WTC11 (cell line): ENCODE data around the gene FAM76B. TPM values are rescaled to one million over a fixed set of nuclear protein-coding genes. Genes with fewer than 3 reads are reported as not detected.

Experiments used
- ATAC-seq: fragments of 200-7000 bp; cut with Tn5 transposase; 2 replicates; pipeline ENCODE4 v1.10.0; 2021; ENCODE audit warnings: mild to moderate bottlenecking, moderate library complexity
- CTCF ChIA-PET: fragments of 300-600 bp; sonication (Branson Sonifier 250); formaldehyde crosslinking; loops from one replicate; lab custom pipeline; 2021; ENCODE audit warnings: antibody characterized with exemption; lab: Charles Lee
- POLR2A ChIA-PET: fragments of 350-600 bp; sonication (Branson Sonifier 250); formaldehyde crosslinking; loops from one replicate; lab custom pipeline; 2021; ENCODE audit warnings: antibody characterized with exemption; lab: Charles Lee
- DNase-seq: peaks from one replicate; pipeline ENCODE4 v3.0.0; 2021; ENCODE audit warnings: low spot score
- H3K27ac Mint-ChIP-seq: 2 replicates; pipeline ENCODE4 v1.8.0; 2021; ENCODE audit warnings: mixed read lengths
- H3K27me3 Mint-ChIP-seq: 2 replicates; pipeline ENCODE4 v1.8.0; 2021; ENCODE audit warnings: low read depth, mild to moderate bottlenecking, moderate library complexity, mixed read lengths
- H3K36me3 Mint-ChIP-seq: 2 replicates; pipeline ENCODE4 v1.8.0; 2021; ENCODE audit warnings: mixed read lengths
- H3K4me1 Mint-ChIP-seq: 2 replicates; pipeline ENCODE4 v1.8.0; 2022; ENCODE audit warnings: mixed read lengths
- H3K4me3 Mint-ChIP-seq: 2 replicates; pipeline ENCODE4 v1.8.0; 2021; ENCODE audit warnings: mild to moderate bottlenecking, moderate library complexity, mixed read lengths
- H3K9me3 Mint-ChIP-seq: 2 replicates; pipeline ENCODE4 v1.8.0; 2021; ENCODE audit warnings: mixed read lengths
- ATF6 ChIP-seq: sonication (generic); formaldehyde crosslinking; IDR thresholded peaks from 2 replicates; pipeline ENCODE4 v1.8.1; 2023; ENCODE audit warnings: mild to moderate bottlenecking, missing genetic modification reagents
- CTCF ChIP-seq: fragments of 200-600 bp; IDR thresholded peaks from 2 replicates; pipeline ENCODE4 v1.8.0; 2022; ENCODE audit warnings: antibody characterized with exemption
- ELF4 ChIP-seq: sonication (generic); formaldehyde crosslinking; IDR thresholded peaks from 2 replicates; pipeline ENCODE4 v1.8.1; 2022; ENCODE audit warnings: low read depth, mild to moderate bottlenecking, moderate library complexity, missing genetic modification reagents
- FOXP1 ChIP-seq: sonication (generic); formaldehyde crosslinking; IDR thresholded peaks from 2 replicates; pipeline ENCODE4 v1.8.0; 2022; ENCODE audit warnings: missing genetic modification reagents, mild to moderate bottlenecking, moderate library complexity, borderline replicate concordance
- JAZF1 ChIP-seq: fragments of 250-450 bp; sonication (Bioruptor Pico); IDR thresholded peaks from 2 replicates; pipeline ENCODE4 v1.9.0; 2021; ENCODE audit warnings: moderate library complexity, mild to moderate bottlenecking, inconsistent platforms
- MAX ChIP-seq: sonication (generic); formaldehyde crosslinking; IDR thresholded peaks from 2 replicates; pipeline ENCODE4 v1.8.0; 2022; ENCODE audit warnings: mild to moderate bottlenecking, missing genetic modification reagents
- MLX ChIP-seq: sonication (generic); formaldehyde crosslinking; IDR thresholded peaks from 2 replicates; pipeline ENCODE4 v1.8.1; 2023; ENCODE audit warnings: mild to moderate bottlenecking, missing genetic modification reagents, moderate library complexity
- MXD4 ChIP-seq: fragments of 250-450 bp; sonication (Bioruptor Pico); IDR thresholded peaks from 2 replicates; pipeline ENCODE4 v1.8.0; 2021; ENCODE audit warnings: mild to moderate bottlenecking, moderate library complexity, borderline replicate concordance
- NFATC4 ChIP-seq: fragments of 250-450 bp; sonication (Bioruptor Pico); IDR thresholded peaks from 2 replicates; pipeline ENCODE4 v1.9.0; 2021; ENCODE audit warnings: mild to moderate bottlenecking
- NFYB ChIP-seq: sonication (generic); formaldehyde crosslinking; conservative IDR thresholded peaks from 2 replicates; pipeline ENCODE4 v1.8.0; 2022; ENCODE audit warnings: low read depth, missing genetic modification reagents
- PREB ChIP-seq: sonication (generic); formaldehyde crosslinking; IDR thresholded peaks from 2 replicates; pipeline ENCODE4 v1.8.1; 2022; ENCODE audit warnings: mild to moderate bottlenecking, missing genetic modification reagents, moderate library complexity, borderline replicate concordance
- PRRX2 ChIP-seq: fragments of 250-450 bp; sonication (Bioruptor Pico); IDR thresholded peaks from 2 replicates; pipeline ENCODE4 v1.8.0; 2021; ENCODE audit warnings: mild to moderate bottlenecking
- RORB ChIP-seq: fragments of 250-450 bp; sonication (Bioruptor Pico); IDR thresholded peaks from 2 replicates; pipeline ENCODE4 v1.9.0; 2021; ENCODE audit warnings: mild to moderate bottlenecking
- SMAD4 ChIP-seq: sonication (generic); formaldehyde crosslinking; IDR thresholded peaks from 2 replicates; pipeline ENCODE4 v1.8.0; 2022; ENCODE audit warnings: mild to moderate bottlenecking, missing genetic modification reagents
- SOX15 ChIP-seq: fragments of 250-450 bp; sonication (Bioruptor Pico); IDR thresholded peaks from 2 replicates; pipeline ENCODE4 v1.9.0; 2021; ENCODE audit warnings: mild to moderate bottlenecking
- SP1 ChIP-seq: sonication (generic); formaldehyde crosslinking; conservative IDR thresholded peaks from 2 replicates; pipeline ENCODE4 v1.8.1; 2022; ENCODE audit warnings: missing genetic modification reagents
- TCF7 ChIP-seq: sonication (generic); formaldehyde crosslinking; IDR thresholded peaks from 2 replicates; pipeline ENCODE4 v1.8.0; 2022; ENCODE audit warnings: mild to moderate bottlenecking, low read depth, missing genetic modification reagents, moderate library complexity
- TEAD4 ChIP-seq: sonication (generic); formaldehyde crosslinking; IDR thresholded peaks from 2 replicates; pipeline ENCODE4 v1.8.0; 2022; ENCODE audit warnings: mild to moderate bottlenecking, missing genetic modification reagents
- ZNF425 ChIP-seq: fragments of 250-450 bp; sonication (Bioruptor Pico); conservative IDR thresholded peaks from 2 replicates; pipeline ENCODE4 v1.9.0; 2021; ENCODE audit warnings: mild to moderate bottlenecking
- ZNF671 ChIP-seq: fragments of 250-450 bp; sonication (Bioruptor Pico); IDR thresholded peaks from 2 replicates; pipeline ENCODE4 v1.8.0; 2021; ENCODE audit warnings: mild to moderate bottlenecking
- total RNA-seq: library from RNA; stranded (reverse); gene quantifications from 3 replicates; pipeline ENCODE4 v1.2.3, GENCODE V29; 2021
- TF ChIP-seq, protein P1 (sequence below): sonication (generic); formaldehyde crosslinking; IDR thresholded peaks from 2 replicates; pipeline ENCODE4 v1.8.1; 2023; ENCODE audit warnings: mild to moderate bottlenecking, missing genetic modification reagents
- TF ChIP-seq, protein P2 (sequence below): sonication (generic); formaldehyde crosslinking; IDR thresholded peaks from 2 replicates; pipeline ENCODE4 v1.8.1; 2022; ENCODE audit warnings: low read depth, missing genetic modification reagents, borderline replicate concordance
- TF ChIP-seq, protein P3 (sequence below): sonication (generic); formaldehyde crosslinking; IDR thresholded peaks from 2 replicates; pipeline ENCODE4 v1.8.0; 2022; ENCODE audit warnings: mild to moderate bottlenecking, missing genetic modification reagents

The FAM76B gene
- total RNA-seq, 1 experiment from 2014 or later, result 30.0 TPM

- ATAC-seq (no peak), DNase-seq (no peak)
- H3K27ac Mint-ChIP-seq, result no peak overlapping the region
- no peak for TF ChIP-seq NFATC4
- no peak for TF ChIP-seq FOXP1 (CRISPR knock-in tag)
- no peak for TF ChIP-seq MAX (CRISPR knock-in tag)
- TF ChIP-seq ELF4 (CRISPR knock-in tag), result no peak
- no peak for TF ChIP-seq MLX
- no peak for TF ChIP-seq NFYB (CRISPR knock-in tag)
- TF ChIP-seq ZNF671 (CRISPR knock-in tag), result no peak
- TF ChIP-seq ZNF425 (CRISPR knock-in tag), result no peak
- no peaks in the 10 kb centered on the region for H3K4me1 Mint-ChIP-seq
- no peak overlapping the region for H3K4me3 Mint-ChIP-seq
- H3K36me3 Mint-ChIP-seq, result no peaks in the 10 kb centered on the region
- ChIA-PET CTCF (interaction anchor here (0.6 to 2.6 kb wide), 3 partner anchors 593 to 599 kb away, joined by 3 to 5 read pairs (median 3); no protein-coding TSS in a partner anchor), POLR2A (no interaction called here)
- H3K27me3 Mint-ChIP-seq, result no peaks in the 10 kb centered on the region; the same call in 1 of the 2 replicates
- no peaks in the 10 kb centered on the region; the same call in 1 of the 2 replicates for H3K9me3 Mint-ChIP-seq
Measured at GRCh38 chr11:95751515-95751914, 38.1 kb downstream of the FAM76B start.

GRCh38 chr11:95750101-95750500, 39.5 kb downstream of the FAM76B start:
- no peak for DNase-seq
- CTCF ChIA-PET, result interaction anchor here (1.3 to 2.6 kb wide), 2 partner anchors 591 to 599 kb away, joined by 5 to 7 read pairs; no protein-coding TSS in a partner anchor
- TF ChIP-seq SP1 (no peak), RORB (CRISPR knock-in tag) (no peak), SMAD4 (CRISPR knock-in tag) (no peak), TEAD4 (no peak), CTCF (no peak), ATF6 (CRISPR knock-in tag) (no peak), MAX (CRISPR knock-in tag) (no peak), MXD4 (CRISPR knock-in tag) (no peak), SOX15 (CRISPR knock-in tag) (no peak), PRRX2 (CRISPR knock-in tag) (no peak), JAZF1 (CRISPR knock-in tag) (no peak), TCF7 (CRISPR knock-in tag) (no peak), PREB (CRISPR knock-in tag) (no peak)
- TF ChIP-seq, protein P1, sequence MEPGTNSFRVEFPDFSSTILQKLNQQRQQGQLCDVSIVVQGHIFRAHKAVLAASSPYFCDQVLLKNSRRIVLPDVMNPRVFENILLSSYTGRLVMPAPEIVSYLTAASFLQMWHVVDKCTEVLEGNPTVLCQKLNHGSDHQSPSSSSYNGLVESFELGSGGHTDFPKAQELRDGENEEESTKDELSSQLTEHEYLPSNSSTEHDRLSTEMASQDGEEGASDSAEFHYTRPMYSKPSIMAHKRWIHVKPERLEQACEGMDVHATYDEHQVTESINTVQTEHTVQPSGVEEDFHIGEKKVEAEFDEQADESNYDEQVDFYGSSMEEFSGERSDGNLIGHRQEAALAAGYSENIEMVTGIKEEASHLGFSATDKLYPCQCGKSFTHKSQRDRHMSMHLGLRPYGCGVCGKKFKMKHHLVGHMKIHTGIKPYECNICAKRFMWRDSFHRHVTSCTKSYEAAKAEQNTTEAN (CRISPR knock-in tag), result no peak
- TF ChIP-seq, protein P2, sequence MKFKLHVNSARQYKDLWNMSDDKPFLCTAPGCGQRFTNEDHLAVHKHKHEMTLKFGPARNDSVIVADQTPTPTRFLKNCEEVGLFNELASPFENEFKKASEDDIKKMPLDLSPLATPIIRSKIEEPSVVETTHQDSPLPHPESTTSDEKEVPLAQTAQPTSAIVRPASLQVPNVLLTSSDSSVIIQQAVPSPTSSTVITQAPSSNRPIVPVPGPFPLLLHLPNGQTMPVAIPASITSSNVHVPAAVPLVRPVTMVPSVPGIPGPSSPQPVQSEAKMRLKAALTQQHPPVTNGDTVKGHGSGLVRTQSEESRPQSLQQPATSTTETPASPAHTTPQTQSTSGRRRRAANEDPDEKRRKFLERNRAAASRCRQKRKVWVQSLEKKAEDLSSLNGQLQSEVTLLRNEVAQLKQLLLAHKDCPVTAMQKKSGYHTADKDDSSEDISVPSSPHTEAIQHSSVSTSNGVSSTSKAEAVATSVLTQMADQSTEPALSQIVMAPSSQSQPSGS (CRISPR knock-in tag), result no peak
- TF ChIP-seq, protein P3, sequence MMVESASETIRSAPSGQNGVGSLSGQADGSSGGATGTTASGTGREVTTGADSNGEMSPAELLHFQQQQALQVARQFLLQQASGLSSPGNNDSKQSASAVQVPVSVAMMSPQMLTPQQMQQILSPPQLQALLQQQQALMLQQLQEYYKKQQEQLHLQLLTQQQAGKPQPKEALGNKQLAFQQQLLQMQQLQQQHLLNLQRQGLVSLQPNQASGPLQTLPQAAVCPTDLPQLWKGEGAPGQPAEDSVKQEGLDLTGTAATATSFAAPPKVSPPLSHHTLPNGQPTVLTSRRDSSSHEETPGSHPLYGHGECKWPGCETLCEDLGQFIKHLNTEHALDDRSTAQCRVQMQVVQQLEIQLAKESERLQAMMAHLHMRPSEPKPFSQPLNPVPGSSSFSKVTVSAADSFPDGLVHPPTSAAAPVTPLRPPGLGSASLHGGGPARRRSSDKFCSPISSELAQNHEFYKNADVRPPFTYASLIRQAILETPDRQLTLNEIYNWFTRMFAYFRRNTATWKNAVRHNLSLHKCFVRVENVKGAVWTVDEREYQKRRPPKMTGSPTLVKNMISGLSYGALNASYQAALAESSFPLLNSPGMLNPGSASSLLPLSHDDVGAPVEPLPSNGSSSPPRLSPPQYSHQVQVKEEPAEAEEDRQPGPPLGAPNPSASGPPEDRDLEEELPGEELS (CRISPR knock-in tag), result no peak
- no peak overlapping the region for H3K27ac Mint-ChIP-seq
- no peaks in the 10 kb centered on the region for H3K4me1 Mint-ChIP-seq
- H3K9me3 Mint-ChIP-seq, result no peaks in the 10 kb centered on the region; the same call in 1 of the 2 replicates
- no peaks in the 10 kb centered on the region for H3K36me3 Mint-ChIP-seq
- H3K27me3 Mint-ChIP-seq, result no peaks in the 10 kb centered on the region
- POLR2A ChIA-PET, result no interaction called here
- no peak for ATAC-seq
- H3K4me3 Mint-ChIP-seq, result no peak overlapping the region
